ENCODE results near the gene LPO.

- TF ChIP-seq EZH2 (IDR thresholded peaks at IDR 0.05) = no peak
- no peak for TF ChIP-seq POLR2AphosphoS5 (IDR thresholded peaks at IDR 0.05; ENCODE audit: borderline replicate concordance, low read depth, low read length)
Observed at GRCh38 chr17:58268774-58269556, 30.6 kb downstream of the LPO start.

All from SK-N-MC (cell line).